ENCODE measurements around the gene TSKU.

DNA sequence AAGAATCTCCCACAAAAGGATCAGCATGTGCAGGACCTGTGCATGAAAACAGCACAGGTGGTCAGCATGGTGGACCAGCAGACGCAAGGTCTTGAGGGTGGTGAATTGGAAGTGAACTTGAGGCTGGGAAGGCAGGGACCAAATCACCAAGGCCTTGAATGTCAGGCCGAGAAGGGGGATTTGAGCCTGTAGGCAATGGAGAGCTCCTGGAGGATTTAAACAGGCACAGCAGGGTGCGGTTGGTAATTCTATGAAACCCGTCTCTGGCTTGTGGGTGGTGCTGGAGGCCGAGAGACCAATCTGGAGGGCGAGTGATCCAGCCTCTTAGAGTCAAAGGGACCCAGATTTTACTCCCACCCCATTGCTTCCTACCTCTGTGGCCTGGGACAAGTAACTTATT is 2.4 kb downstream of the TSKU start:
- TF ChIP-seq, protein P1, sequence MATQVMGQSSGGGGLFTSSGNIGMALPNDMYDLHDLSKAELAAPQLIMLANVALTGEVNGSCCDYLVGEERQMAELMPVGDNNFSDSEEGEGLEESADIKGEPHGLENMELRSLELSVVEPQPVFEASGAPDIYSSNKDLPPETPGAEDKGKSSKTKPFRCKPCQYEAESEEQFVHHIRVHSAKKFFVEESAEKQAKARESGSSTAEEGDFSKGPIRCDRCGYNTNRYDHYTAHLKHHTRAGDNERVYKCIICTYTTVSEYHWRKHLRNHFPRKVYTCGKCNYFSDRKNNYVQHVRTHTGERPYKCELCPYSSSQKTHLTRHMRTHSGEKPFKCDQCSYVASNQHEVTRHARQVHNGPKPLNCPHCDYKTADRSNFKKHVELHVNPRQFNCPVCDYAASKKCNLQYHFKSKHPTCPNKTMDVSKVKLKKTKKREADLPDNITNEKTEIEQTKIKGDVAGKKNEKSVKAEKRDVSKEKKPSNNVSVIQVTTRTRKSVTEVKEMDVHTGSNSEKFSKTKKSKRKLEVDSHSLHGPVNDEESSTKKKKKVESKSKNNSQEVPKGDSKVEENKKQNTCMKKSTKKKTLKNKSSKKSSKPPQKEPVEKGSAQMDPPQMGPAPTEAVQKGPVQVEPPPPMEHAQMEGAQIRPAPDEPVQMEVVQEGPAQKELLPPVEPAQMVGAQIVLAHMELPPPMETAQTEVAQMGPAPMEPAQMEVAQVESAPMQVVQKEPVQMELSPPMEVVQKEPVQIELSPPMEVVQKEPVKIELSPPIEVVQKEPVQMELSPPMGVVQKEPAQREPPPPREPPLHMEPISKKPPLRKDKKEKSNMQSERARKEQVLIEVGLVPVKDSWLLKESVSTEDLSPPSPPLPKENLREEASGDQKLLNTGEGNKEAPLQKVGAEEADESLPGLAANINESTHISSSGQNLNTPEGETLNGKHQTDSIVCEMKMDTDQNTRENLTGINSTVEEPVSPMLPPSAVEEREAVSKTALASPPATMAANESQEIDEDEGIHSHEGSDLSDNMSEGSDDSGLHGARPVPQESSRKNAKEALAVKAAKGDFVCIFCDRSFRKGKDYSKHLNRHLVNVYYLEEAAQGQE (IDR thresholded peaks at IDR 0.05; ENCODE audit: low read depth, low read length), result no peak
- TF ChIP-seq EP300 (IDR thresholded peaks at IDR 0.05; ENCODE audit: borderline replicate concordance in 1 of 2, low read depth in 1 of 2, low read length in 1 of 2), result no peak
- no peak for TF ChIP-seq SIN3A (IDR thresholded peaks at IDR 0.05; ENCODE audit: borderline replicate concordance, low read depth, low read length)
- no peak for TF ChIP-seq USF1 (IDR thresholded peaks at IDR 0.05; ENCODE audit: borderline replicate concordance, low read depth)
- TF ChIP-seq CTCF (IDR thresholded peaks at IDR 0.05), result no peak
- TF ChIP-seq, protein P2, sequence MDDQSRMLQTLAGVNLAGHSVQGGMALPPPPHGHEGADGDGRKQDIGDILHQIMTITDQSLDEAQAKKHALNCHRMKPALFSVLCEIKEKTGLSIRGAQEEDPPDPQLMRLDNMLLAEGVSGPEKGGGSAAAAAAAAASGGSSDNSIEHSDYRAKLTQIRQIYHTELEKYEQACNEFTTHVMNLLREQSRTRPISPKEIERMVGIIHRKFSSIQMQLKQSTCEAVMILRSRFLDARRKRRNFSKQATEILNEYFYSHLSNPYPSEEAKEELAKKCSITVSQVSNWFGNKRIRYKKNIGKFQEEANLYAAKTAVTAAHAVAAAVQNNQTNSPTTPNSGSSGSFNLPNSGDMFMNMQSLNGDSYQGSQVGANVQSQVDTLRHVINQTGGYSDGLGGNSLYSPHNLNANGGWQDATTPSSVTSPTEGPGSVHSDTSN (IDR thresholded peaks at IDR 0.05), result no peak
- no peak for TF ChIP-seq TAF1 (IDR thresholded peaks at IDR 0.05; ENCODE audit: borderline replicate concordance, low read depth, low read length)
- TF ChIP-seq TCF12 (IDR thresholded peaks at IDR 0.05), result no peak
- TF ChIP-seq EZH2phosphoT487 (IDR thresholded peaks at IDR 0.05; ENCODE audit: borderline replicate concordance, low read depth), result no peak
- no peak for TF ChIP-seq POLR2AphosphoS5 (IDR thresholded peaks at IDR 0.05; ENCODE audit: low read depth, low read length)
- TF ChIP-seq YY1 (IDR thresholded peaks at IDR 0.05; ENCODE audit: low read depth), result no peak
- TF ChIP-seq SMC3 (IDR thresholded peaks at IDR 0.05; ENCODE audit: low read depth, low read length), result no peak

All from SK-N-SH (cell line).